ENCODE results near the gene LTC4S. TPM values are rescaled to one million over a fixed set of nuclear protein-coding genes. Genes with fewer than 3 reads are reported as not detected.

The LTC4S gene
- total RNA-seq, 1 experiment from 2014 or later = 2.4 TPM

- peaks cover 57% of the 10 kb centered on the region for H3K4me1 ChIP-seq
These were observed 28.7 kb downstream of the LTC4S start for GRCh38 chr5:179822444-179822990.

GRCh38 chr5:179823937-179824744, 30.4 kb downstream of the LTC4S start:
- H3K4me3 ChIP-seq (ENCODE audit: low read depth, low read length) = no peak overlapping the region
- Mint-ChIP-seq H3K4me1 (ENCODE audit: low read depth, unreplicated experiment) (peaks cover 27% of the 10 kb centered on the region), H3K27me3 (ENCODE audit: insufficient read depth, unreplicated experiment) (no peaks in the 10 kb centered on the region), H3K4me3 (ENCODE audit: unreplicated experiment) (peak overlapping the region; percentile 62), H3K36me3 (ENCODE audit: insufficient read depth, unreplicated experiment) (peaks cover 100% of the 10 kb centered on the region), H3K9me3 (ENCODE audit: unreplicated experiment) (no peaks in the 10 kb centered on the region), H3K27ac (ENCODE audit: unreplicated experiment) (peak overlapping the region; percentile 92)
- TF ChIP-seq CTCF (IDR thresholded peaks at IDR 0.05; ENCODE audit: insufficient read depth in 1 of 2, low read depth in 1 of 2, low read length in 1 of 2, severe bottlenecking in 1 of 2, unreplicated experiment in 1 of 2) = peak in 1 of 2 experiments; percentile 4
- no TSS peak for BruUV-seq (replicated peaks)
- POLR2A ChIA-PET = no interaction called here
- H3K36me3 ChIP-seq (ENCODE audit: control insufficient read depth, insufficient read depth, low read length) = peaks cover 19% of the 10 kb centered on the region
- H3K9me3 ChIP-seq = no peaks in the 10 kb centered on the region
- CTCF ChIA-PET = no interaction called here
- peaks cover 47% of the 10 kb centered on the region for H3K4me1 ChIP-seq
- DNase-seq = no peak
- H3K27me3 ChIP-seq (replicated peaks; ENCODE audit: control insufficient read depth, insufficient read depth, low read length) = no peaks in the 10 kb centered on the region
- intact Hi-C loops (cut with micrococcal nuclease; ENCODE audit: unreplicated experiment) = no loop called here

More at GRCh38 chr5:179822444-179822990, 28.7 kb downstream of the LTC4S start:
- ChIA-PET CTCF (no interaction called here), POLR2A (interaction anchor here (0.6 kb wide), 2 partner anchors 12 to 73 kb away, joined by 4 to 8 read pairs; no protein-coding TSS in a partner anchor)
- peak overlapping the region; percentile 88 for H3K4me3 Mint-ChIP-seq (ENCODE audit: unreplicated experiment)
- peak overlapping the region; percentile 89 for H3K27ac Mint-ChIP-seq (ENCODE audit: unreplicated experiment)
- H3K4me1 Mint-ChIP-seq (ENCODE audit: low read depth, unreplicated experiment) = peaks cover 37% of the 10 kb centered on the region
- intact Hi-C loops (cut with micrococcal nuclease; ENCODE audit: unreplicated experiment) = no loop called here
- Histone ChIP-seq H3K4me3 (ENCODE audit: low read depth, low read length) (peak overlapping the region; percentile 97), H3K9me3 (no peaks in the 10 kb centered on the region), H3K36me3 (ENCODE audit: control insufficient read depth, insufficient read depth, low read length) (peaks cover 17% of the 10 kb centered on the region), H3K27me3 (replicated peaks; ENCODE audit: control insufficient read depth, insufficient read depth, low read length) (no peaks in the 10 kb centered on the region)
- H3K36me3 Mint-ChIP-seq (ENCODE audit: insufficient read depth, unreplicated experiment) = peaks cover 99% of the 10 kb centered on the region
- BruUV-seq (replicated peaks) = no TSS peak
- TF ChIP-seq CTCF (IDR thresholded peaks at IDR 0.05; ENCODE audit: insufficient read depth in 1 of 2, low read depth in 1 of 2, low read length in 1 of 2, severe bottlenecking in 1 of 2, unreplicated experiment in 1 of 2) = no peak
- no peaks in the 10 kb centered on the region for H3K27me3 Mint-ChIP-seq (ENCODE audit: insufficient read depth, unreplicated experiment)
- no peak for DNase-seq
- H3K9me3 Mint-ChIP-seq (ENCODE audit: unreplicated experiment) = no peaks in the 10 kb centered on the region

- Histone ChIP-seq H3K36me3 (ENCODE audit: control insufficient read depth, insufficient read depth, low read length) (peaks cover 19% of the 10 kb centered on the region), H3K4me1 (peaks cover 44% of the 10 kb centered on the region)
- POLR2A ChIA-PET = no interaction called here
These were observed 30.9 kb downstream of the LTC4S start for GRCh38 chr5:179824745-179825112.

More at GRCh38 chr5:179824745-179825112, 30.9 kb downstream of the LTC4S start:
- H3K27me3 Mint-ChIP-seq (ENCODE audit: insufficient read depth, unreplicated experiment) = no peaks in the 10 kb centered on the region
- Histone ChIP-seq H3K9me3 (no peaks in the 10 kb centered on the region), H3K4me3 (ENCODE audit: low read depth, low read length) (no peak overlapping the region), H3K27me3 (replicated peaks; ENCODE audit: control insufficient read depth, insufficient read depth, low read length) (no peaks in the 10 kb centered on the region)
- H3K27ac Mint-ChIP-seq (ENCODE audit: unreplicated experiment) = peak overlapping the region; percentile 92
- no peak for DNase-seq
- H3K9me3 Mint-ChIP-seq (ENCODE audit: unreplicated experiment) = no peaks in the 10 kb centered on the region
- peak overlapping the region; percentile 62 for H3K4me3 Mint-ChIP-seq (ENCODE audit: unreplicated experiment)
- H3K36me3 Mint-ChIP-seq (ENCODE audit: insufficient read depth, unreplicated experiment) = peaks cover 100% of the 10 kb centered on the region
- no TSS peak for BruUV-seq (replicated peaks)
- TF ChIP-seq CTCF (IDR thresholded peaks at IDR 0.05; ENCODE audit: insufficient read depth in 1 of 2, low read depth in 1 of 2, low read length in 1 of 2, severe bottlenecking in 1 of 2, unreplicated experiment in 1 of 2) = no peak
- H3K4me1 Mint-ChIP-seq (ENCODE audit: low read depth, unreplicated experiment) = peaks cover 26% of the 10 kb centered on the region
- CTCF ChIA-PET = no interaction called here
- intact Hi-C loops (cut with micrococcal nuclease; ENCODE audit: unreplicated experiment) = loop anchor here (1.0 kb wide), 1 partner anchor 61 kb away; no protein-coding TSS in a partner anchor

Measured in Caco-2 (cell line).